Measurements from ENCODE around the gene TMEM213. TPM values are rescaled to one million over a fixed set of nuclear protein-coding genes. Genes with fewer than 3 reads are reported as not detected.

TMEM213 gene
- total RNA-seq, 3 donors from 2014 or later (not counting 1 experiment from before 2014, with no cell fraction given), result not detected

GRCh38 chr7:138845711-138846110 lies 47.9 kb downstream of the TMEM213 start:
- Histone ChIP-seq H3K4me3 (ENCODE audit: low read length) (no peak overlapping the region), H3K4me1 (ENCODE audit: control insufficient read depth, insufficient read depth, low read length) (no peaks in the 10 kb centered on the region), H3K9me3 (ENCODE audit: control insufficient read depth, insufficient read depth, low read length) (no peaks in the 10 kb centered on the region), H3K27me3 (ENCODE audit: control insufficient read depth, insufficient read depth, low read length) (no peaks in the 10 kb centered on the region), H3K27ac (ENCODE audit: low read length) (no peak overlapping the region), H3K36me3 (ENCODE audit: control insufficient read depth, insufficient read depth, low read length) (no peaks in the 10 kb centered on the region)
- H3K4me3 Mint-ChIP-seq, result no peak overlapping the region
- intact Hi-C loops (cut with micrococcal nuclease), result no loop called here
- DNase-seq (no peak), ATAC-seq (no peak)
- H3K4me1 Mint-ChIP-seq, result no peaks in the 10 kb centered on the region
- no peaks in the 10 kb centered on the region for H3K36me3 Mint-ChIP-seq
- WGBS (ENCODE audit: insufficient coverage), result 33% methylated on average over 2 of the region's 2 CpGs
- no peak overlapping the region for H3K27ac Mint-ChIP-seq
- peaks cover 11 to 17% of the 10 kb centered on the region in 2 donors for H3K27me3 Mint-ChIP-seq (ENCODE audit: low read depth in 2 of 2)
- no peak for TF ChIP-seq CTCF (IDR thresholded peaks at IDR 0.05)
- peaks cover 0 to 3% of the 10 kb centered on the region in 2 donors for H3K9me3 Mint-ChIP-seq

- no peak for DNase-seq
- no peak for ATAC-seq
- no peaks in the 10 kb centered on the region for H3K27me3 ChIP-seq (ENCODE audit: control insufficient read depth, insufficient read depth, low read length)
- Mint-ChIP-seq H3K36me3 (no peaks in the 10 kb centered on the region), H3K4me1 (no peaks in the 10 kb centered on the region), H3K27ac (no peak overlapping the region), H3K9me3 (peaks cover 0 to 3% of the 10 kb centered on the region in 2 donors), H3K27me3 (ENCODE audit: low read depth in 2 of 2) (peaks cover 15 to 23% of the 10 kb centered on the region in 2 donors), H3K4me3 (no peak overlapping the region)
- intact Hi-C loops (cut with micrococcal nuclease), result no loop called here
- no peaks in the 10 kb centered on the region for H3K9me3 ChIP-seq (ENCODE audit: control insufficient read depth, insufficient read depth, low read length)
- 66% methylated on average over 2 of the region's 3 CpGs for WGBS (ENCODE audit: insufficient coverage)
- H3K36me3 ChIP-seq (ENCODE audit: control insufficient read depth, insufficient read depth, low read length), result no peaks in the 10 kb centered on the region
- H3K4me1 ChIP-seq (ENCODE audit: control insufficient read depth, insufficient read depth, low read length), result no peaks in the 10 kb centered on the region
- no peak for TF ChIP-seq CTCF (IDR thresholded peaks at IDR 0.05)
- H3K4me3 ChIP-seq (ENCODE audit: low read length), result no peak overlapping the region
- no peak overlapping the region for H3K27ac ChIP-seq (ENCODE audit: low read length)
Measured at GRCh38 chr7:138848056-138848980, 50.5 kb downstream of the TMEM213 start.

GRCh38 chr7:138849701-138850100 lies 51.9 kb downstream of the TMEM213 start:
- H3K4me1 ChIP-seq (ENCODE audit: control insufficient read depth, insufficient read depth, low read length), result no peaks in the 10 kb centered on the region
- no peak for TF ChIP-seq CTCF (IDR thresholded peaks at IDR 0.05)
- Mint-ChIP-seq H3K36me3 (no peaks in the 10 kb centered on the region), H3K4me3 (no peak overlapping the region), H3K27me3 (ENCODE audit: low read depth in 2 of 2) (peaks cover 16 to 23% of the 10 kb centered on the region in 2 donors), H3K9me3 (peaks cover 0 to 3% of the 10 kb centered on the region in 2 donors), H3K27ac (no peak overlapping the region), H3K4me1 (no peaks in the 10 kb centered on the region)
- ATAC-seq (no peak), DNase-seq (no peak)
- WGBS (ENCODE audit: insufficient coverage), result 92% methylated on average over 4 of the region's 5 CpGs
- H3K27me3 ChIP-seq (ENCODE audit: control insufficient read depth, insufficient read depth, low read length), result no peaks in the 10 kb centered on the region
- H3K36me3 ChIP-seq (ENCODE audit: control insufficient read depth, insufficient read depth, low read length), result no peaks in the 10 kb centered on the region
- H3K27ac ChIP-seq (ENCODE audit: low read length), result no peak overlapping the region
- intact Hi-C loops (cut with micrococcal nuclease), result no loop called here
- H3K4me3 ChIP-seq (ENCODE audit: low read length), result no peak overlapping the region
- H3K9me3 ChIP-seq (ENCODE audit: control insufficient read depth, insufficient read depth, low read length), result no peaks in the 10 kb centered on the region

All from natural killer cell (primary cell).